Uterus (tissue), 4 donors: ENCODE data around the gene SUPT6H. TPM values are rescaled to one million over a fixed set of nuclear protein-coding genes. Genes with fewer than 3 reads are reported as not detected.
"Not testable (repeated sequence)": the region's sequence is repeated elsewhere in the genome, so short reads cannot be mapped to it uniquely, and the experiment has no call there.

ENCODE experiments used
- DNase-seq, 2 donors: peaks; one replicate each; pipeline ENCODE4 v3.0.0-alpha.2; 2019 to 2020
- H3K27ac ChIP-seq, 2 donors: fragments of 200-600 bp; sonication (generic); 1 replicate in 1 of 2; 2 replicates in 1 of 2; pipeline ENCODE4 v1.5.1; 2016 to 2018
- H3K27me3 ChIP-seq, 2 donors: fragments of 200-600 bp; sonication (generic); one replicate each; pipeline ENCODE4 v1.5.1; 2018 to 2019; ENCODE audit warnings: control low read depth in 1 of 2
- H3K36me3 ChIP-seq, 2 donors: fragments of 200-600 bp; sonication (generic); one replicate each; pipeline ENCODE4 v1.5.1; 2019; ENCODE audit warnings: control low read depth in 1 of 2
- H3K4me1 ChIP-seq, 2 donors: fragments of 200-600 bp; sonication (generic); one replicate each; pipeline ENCODE4 v1.5.1; 2018 to 2019; ENCODE audit warnings: control low read depth in 1 of 2
- H3K4me3 ChIP-seq, 2 donors: fragments of 200-600 bp; sonication (generic); 1 replicate in 1 of 2; 2 replicates in 1 of 2; pipeline ENCODE4 v1.5.1; 2018 to 2019; ENCODE audit warnings: mild to moderate bottlenecking in 1 of 2
- H3K9me3 ChIP-seq, 2 donors: fragments of 200-600 bp; sonication (generic); one replicate each; pipeline ENCODE4 v1.5.1; 2019; ENCODE audit warnings: control low read depth in 1 of 2
- CTCF ChIP-seq, 4 experiments: fragments of 200-600 bp in 2 of 4; fragments of 450-650 bp in 2 of 4; sonication (generic) in 2 of 4; IDR thresholded peaks; one replicate each; pipeline ENCODE4 v1.5.1; 2016 to 2019; ENCODE audit warnings: antibody characterized with exemption in 4 of 4, mild to moderate bottlenecking in 2 of 4, moderate library complexity in 1 of 4
- POLR2A ChIP-seq, 2 donors: fragments of 450-650 bp; IDR thresholded peaks; one replicate each; pipeline ENCODE4 v1.6.1; 2016; ENCODE audit warnings: antibody characterized with exemption in 2 of 2, mild to moderate bottlenecking in 1 of 2, moderate library complexity in 1 of 2
- intact Hi-C: fragments of 100-400 bp; cut with DNase I; formaldehyde crosslinking; loops from one replicate; pipeline ENCODE4 v1.15.1; 2023; ENCODE audit warnings: low total_unique reads
- total RNA-seq, 4 donors: library from RNA; depleted of rRNA in 3 of 4; stranded (reverse); fragments of >200 nt in 3 of 4; gene quantifications; one replicate each; pipeline versions ENCODE4 v1.1.0 to v1.2.4, GENCODE V29; 2014 to 2023
- donor health status: DM: yes; HTN: yes; CAD: no.

The SUPT6H gene
- total RNA-seq, 4 donors from 2014 or later = 15.3 to 84.5 (median 47.5) TPM

DNA sequence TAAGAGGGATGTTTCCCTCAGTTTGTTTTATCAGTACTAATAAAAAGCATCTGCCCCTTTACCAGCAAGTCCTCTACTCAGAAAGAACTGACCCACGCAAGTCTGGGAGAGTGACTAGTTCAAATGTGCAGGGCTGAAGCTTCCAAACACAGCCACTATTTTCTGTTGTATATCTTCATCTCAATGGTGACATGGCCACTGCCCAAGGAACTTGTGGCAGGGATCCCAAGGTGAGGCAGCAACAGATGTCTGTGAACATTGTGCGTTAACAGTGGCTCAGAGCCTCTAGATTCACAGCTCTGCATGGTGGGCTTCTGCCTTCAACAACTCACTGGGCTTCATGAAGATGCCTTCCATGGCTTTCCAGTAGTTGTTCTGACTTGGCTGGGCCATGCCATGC lies 13.3 kb upstream of the SUPT6H start:
- intact Hi-C loops = no loop called here
- Histone ChIP-seq H3K4me1 (peaks cover 3 to 10% of the 10 kb centered on the region in 2 donors), H3K27me3 (no peaks in the 10 kb centered on the region), H3K27ac (no peak overlapping the region), H3K36me3 (no peaks in the 10 kb centered on the region), H3K4me3 (no peak overlapping the region), H3K9me3 (no peaks in the 10 kb centered on the region)
- no peak for DNase-seq
- TF ChIP-seq CTCF (IDR thresholded peaks at IDR 0.05) = no peak
- no peak for TF ChIP-seq POLR2A (IDR thresholded peaks at IDR 0.05)

DNA sequence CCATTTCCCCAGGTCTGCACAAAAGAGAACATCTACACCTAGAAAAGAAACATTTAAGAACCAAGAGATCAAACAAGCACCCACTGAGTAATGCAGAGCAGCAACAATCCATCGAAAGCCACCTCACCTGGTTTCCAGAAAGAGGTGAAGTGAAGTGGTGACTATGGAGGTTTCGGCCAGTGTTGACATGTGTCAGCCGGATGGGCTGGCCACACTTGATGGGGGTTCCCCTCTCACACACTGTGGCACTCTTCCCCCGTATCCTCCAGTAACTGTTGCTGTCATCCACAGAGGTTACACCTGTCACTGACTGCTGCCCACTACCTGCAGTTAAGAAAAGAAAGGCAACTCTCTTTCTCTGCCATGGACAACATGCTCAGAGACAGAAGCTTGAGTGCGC lies 6.8 kb upstream of the SUPT6H start:
- H3K27ac ChIP-seq = no peak overlapping the region
- H3K9me3 ChIP-seq = no peaks in the 10 kb centered on the region
- no peaks in the 10 kb centered on the region for H3K36me3 ChIP-seq
- H3K4me1 ChIP-seq = no peaks in the 10 kb centered on the region
- H3K4me3 ChIP-seq = no peak overlapping the region
- no peaks in the 10 kb centered on the region for H3K27me3 ChIP-seq
- intact Hi-C loops = no loop called here
- no peak for TF ChIP-seq CTCF (IDR thresholded peaks at IDR 0.05)
- TF ChIP-seq POLR2A (IDR thresholded peaks at IDR 0.05) = no peak
- no peak for DNase-seq

- Histone ChIP-seq H3K27me3 (no peaks in the 10 kb centered on the region), H3K4me3 (no peak overlapping the region), H3K27ac (no peak overlapping the region), H3K4me1 (peaks cover 0 to 1% of the 10 kb centered on the region in 2 donors), H3K36me3 (no peaks in the 10 kb centered on the region), H3K9me3 (no peaks in the 10 kb centered on the region)
- TF ChIP-seq CTCF (IDR thresholded peaks at IDR 0.05) (no peak), POLR2A (IDR thresholded peaks at IDR 0.05) (no peak)
- DNase-seq = no peak
- intact Hi-C loops = no loop called here
Observed at GRCh38 chr17:28657756-28658155, 4.2 kb upstream of the SUPT6H start.

GRCh38 chr17:28658342-28658741 lies 3.7 kb upstream of the SUPT6H start:
- H3K27me3 ChIP-seq, intact Hi-C loops: not testable (repeated sequence)

DNA sequence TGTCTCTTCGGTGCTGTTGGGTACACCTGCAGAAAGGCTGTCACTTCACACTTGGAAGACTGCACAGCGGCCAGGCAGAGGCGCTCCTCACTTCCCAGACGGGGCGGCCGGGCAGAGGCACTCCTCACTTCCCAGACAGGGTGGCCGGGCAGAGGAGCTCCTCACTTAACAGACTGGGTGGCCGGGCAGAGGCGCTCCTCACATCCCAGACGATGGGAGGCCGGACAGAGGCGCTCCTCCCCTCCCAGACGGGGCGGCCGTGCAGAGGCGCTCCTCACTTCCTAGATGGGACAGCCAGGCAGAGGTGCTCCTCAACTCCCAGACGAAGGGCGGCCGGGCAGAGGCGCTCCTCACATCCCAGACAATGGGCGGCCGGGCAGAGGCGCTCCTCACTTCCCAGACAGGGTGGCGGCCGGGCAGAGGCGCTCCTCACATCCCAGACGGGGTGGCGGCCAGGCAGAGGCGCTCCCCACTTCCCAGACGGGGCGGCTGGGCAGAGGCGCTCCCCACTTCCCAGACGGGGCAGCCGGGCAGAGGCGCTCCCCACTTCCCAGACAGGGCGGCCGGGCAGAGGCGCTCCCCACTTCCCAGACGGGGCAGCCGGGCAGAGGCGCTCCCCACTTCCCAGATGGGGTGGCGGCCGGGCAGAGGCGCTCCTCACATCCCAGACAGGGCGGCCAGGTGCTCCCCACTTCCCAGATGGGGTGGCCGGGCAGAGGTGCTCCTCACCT lies 3.1 kb upstream of the SUPT6H start:
- H3K9me3 ChIP-seq, H3K4me3 ChIP-seq, H3K27ac ChIP-seq, H3K27me3 ChIP-seq, intact Hi-C loops, DNase-seq, H3K36me3 ChIP-seq, H3K4me1 ChIP-seq: not testable (repeated sequence)

More at GRCh38 chr17:28658342-28658741, 3.7 kb upstream of the SUPT6H start:
- not testable (repeated sequence) for H3K27ac ChIP-seq, H3K36me3 ChIP-seq, H3K9me3 ChIP-seq, H3K4me3 ChIP-seq, DNase-seq, H3K4me1 ChIP-seq

DNA sequence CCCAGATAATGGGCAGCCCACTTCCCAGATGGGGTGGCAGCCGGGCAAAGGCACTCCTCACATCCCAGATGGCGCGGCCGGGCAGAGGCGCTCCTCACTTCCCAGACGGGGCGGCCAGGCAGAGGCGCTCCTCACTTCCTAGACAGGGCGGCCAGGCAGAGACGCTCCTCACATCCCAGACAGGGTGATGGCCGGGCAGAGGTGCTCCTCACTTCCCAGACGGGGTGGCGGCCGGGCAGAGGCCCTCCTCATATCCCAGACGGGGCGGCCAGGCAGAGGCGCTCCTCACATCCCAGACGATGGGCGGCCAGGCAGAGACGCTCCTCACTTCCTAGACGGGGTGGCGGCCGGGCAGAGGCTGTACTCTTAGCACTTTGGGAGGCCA lies 2.5 kb upstream of the SUPT6H start:
- H3K27ac ChIP-seq, DNase-seq, H3K36me3 ChIP-seq, H3K27me3 ChIP-seq, H3K4me3 ChIP-seq, H3K9me3 ChIP-seq, intact Hi-C loops: not testable (repeated sequence)
- H3K4me1 ChIP-seq = peaks cover 0 to 12% of the 10 kb centered on the region in 2 donors

DNA sequence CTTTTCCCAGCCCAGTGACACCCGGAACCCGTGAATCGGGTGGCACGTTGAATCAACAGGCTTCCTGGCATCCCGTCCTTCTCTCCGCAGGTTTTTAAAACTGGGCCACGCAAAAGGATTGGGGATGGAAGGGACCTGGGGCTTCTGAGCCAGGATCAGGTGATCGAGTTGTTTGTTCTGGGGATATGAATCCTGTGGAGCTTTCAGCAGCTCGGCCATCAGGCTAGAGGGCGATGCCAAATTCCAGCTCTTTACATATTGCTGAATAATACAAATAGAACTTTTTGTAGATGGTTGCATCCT lies 473 bp downstream of the SUPT6H start:
- peaks cover 0 to 12% of the 10 kb centered on the region in 2 donors for H3K4me1 ChIP-seq
- H3K27me3 ChIP-seq = no peaks in the 10 kb centered on the region
- no peaks in the 10 kb centered on the region for H3K9me3 ChIP-seq
- H3K36me3 ChIP-seq = no peaks in the 10 kb centered on the region
- no peak for TF ChIP-seq CTCF (IDR thresholded peaks at IDR 0.05)
- H3K27ac ChIP-seq = peak overlapping the region; percentile 96 to 98
- intact Hi-C loops = no loop called here
- peak overlapping the region; percentile 72 to 99 for H3K4me3 ChIP-seq
- no peak for DNase-seq
